ENCODE data around the gene CSF2RB.
"Not testable (repeated sequence)": the region's sequence is repeated elsewhere in the genome, so short reads cannot be mapped to it uniquely, and the experiment has no call there.

Gene CSF2RB

GRCh38 chr22:36966851-36967540, 53.6 kb downstream of the CSF2RB start:
- DNase-seq (ENCODE audit: low read depth, low spot score): no peak

GRCh38 chr22:36968249-36968964, 55.0 kb downstream of the CSF2RB start:
- no peak for DNase-seq (ENCODE audit: low read depth, low spot score)

- no peak for DNase-seq (ENCODE audit: low read depth, low spot score)
Observed at GRCh38 chr22:36971341-36972125, 58.1 kb downstream of the CSF2RB start.

- DNase-seq (ENCODE audit: low read depth, low spot score): no peak
Observed at GRCh38 chr22:36976606-36977005, 63.2 kb downstream of the CSF2RB start.

GRCh38 chr22:36977401-36977861, 64.0 kb downstream of the CSF2RB start:
- DNase-seq (ENCODE audit: low read depth, low spot score): peak; percentile 69

GRCh38 chr22:36977947-36978660, 64.7 kb downstream of the CSF2RB start:
- DNase-seq (ENCODE audit: low read depth, low spot score): peak; percentile 81

GRCh38 chr22:36979016-36979910, 65.8 kb downstream of the CSF2RB start:
- DNase-seq (ENCODE audit: low read depth, low spot score): no peak

- DNase-seq (ENCODE audit: low read depth, low spot score): no peak
Observed at GRCh38 chr22:36981247-36981775, 67.9 kb downstream of the CSF2RB start.

GRCh38 chr22:36982136-36982535, 68.7 kb downstream of the CSF2RB start:
- DNase-seq (ENCODE audit: low read depth, low spot score): no peak

- DNase-seq (ENCODE audit: low read depth, low spot score): no peak
Observed at GRCh38 chr22:36985211-36985889, 71.9 kb downstream of the CSF2RB start.

GRCh38 chr22:36986242-36986821, 72.9 kb downstream of the CSF2RB start:
- DNase-seq (ENCODE audit: low read depth, low spot score): no peak

- no peak for DNase-seq (ENCODE audit: low read depth, low spot score)
Observed at GRCh38 chr22:36988075-36988832, 74.8 kb downstream of the CSF2RB start.

GRCh38 chr22:36989012-36989411, 75.6 kb downstream of the CSF2RB start:
- DNase-seq (ENCODE audit: low read depth, low spot score): not testable (repeated sequence)

Measured in activated naive CD8-positive, alpha-beta T cell treated with anti-CD3 and anti-CD28 coated beads, Interleukin-2, amount 50 U/mL, for 16 hours (primary cell).